ENCODE results near the gene PLN.

GRCh38 chr6:118523216-118523615 is 24.9 kb upstream of the PLN start:
- TF ChIP-seq CTCF (conservative IDR thresholded peaks at IDR 0.05) (no peak), EZH2 (IDR thresholded peaks at IDR 0.05; ENCODE audit: low read depth) (no peak)

All from PC-9 (cell line).